Adrenal gland (tissue), 12 donors: ENCODE results near the gene TMEM236. TPM values are rescaled to one million over a fixed set of nuclear protein-coding genes. Genes with fewer than 3 reads are reported as not detected.

Experiments used
- DNase-seq, 7 donors: peaks; one replicate each; pipeline ENCODE4 v3.0.0-alpha.2; 2019 to 2020
- H3K27ac ChIP-seq, 5 donors: fragments of 200-600 bp; sonication (generic) in 4 of 5; 1 replicate in 3 of 5; 2 replicates in 2 of 5; pipeline versions ENCODE4 v1.5.1 to v1.8.0; 2016 to 2020; ENCODE audit warnings: mild to moderate bottlenecking in 1 of 5
- H3K27me3 ChIP-seq: fragments of 200-600 bp; 2 replicates; pipeline ENCODE4 v1.8.0; 2021
- H3K36me3 ChIP-seq, 2 donors: fragments of 200-600 bp; replicated peaks in 1 of 2; 1 replicate in 1 of 2; 2 replicates in 1 of 2; pipeline versions ENCODE4 v1.5.1 to v1.8.0; 2018 to 2022
- H3K4me1 ChIP-seq, 2 donors: fragments of 200-600 bp; replicated peaks in 1 of 2; 1 replicate in 1 of 2; 2 replicates in 1 of 2; pipeline versions ENCODE4 v1.5.1 to v1.8.0; 2018 to 2021
- H3K4me3 ChIP-seq, 4 donors: fragments of 200-600 bp; sonication (generic) in 3 of 4; one replicate each; pipeline ENCODE4 v1.5.1; 2016 to 2018
- H3K9me3 ChIP-seq, 3 donors: fragments of 200-600 bp; sonication (generic) in 1 of 3; replicated peaks in 1 of 3; 1 replicate in 2 of 3; 2 replicates in 1 of 3; pipeline versions ENCODE4 v1.5.1 to v1.8.0; 2016 to 2021
- CTCF ChIP-seq, 6 experiments: fragments of 450-650 bp in 4 of 6; fragments of 200-600 bp in 2 of 6; sonication (generic) in 1 of 6; IDR thresholded peaks; 1 replicate in 5 of 6; 2 replicates in 1 of 6; pipeline versions ENCODE4 v1.5.1 to v1.8.0; 2016 to 2021; ENCODE audit warnings: antibody characterized with exemption in 6 of 6, mild to moderate bottlenecking in 2 of 6, moderate library complexity in 1 of 6
- POLR2A ChIP-seq, 2 donors: fragments of 450-650 bp; IDR thresholded peaks; one replicate each; pipeline ENCODE4 v1.6.1; 2017; ENCODE audit warnings: antibody characterized with exemption in 2 of 2, mild to moderate bottlenecking in 2 of 2, moderate library complexity in 1 of 2
- WGBS, 4 donors: extraction: QIAGEN DNeasy Blood & Tissue Kit in 2 of 4; methylation state at CpG; one replicate each; pipeline versions ENCODE4 v1.1.5 to v1.1.7; 2013 to 2017; 5-methylcytosine and 5-hydroxymethylcytosine counted together
- intact Hi-C, 2 donors: fragments of 100-400 bp; cut with DNase I; formaldehyde crosslinking; loops; one replicate each; pipeline versions ENCODE4 v1.14.1 to v1.15.0; 2022 to 2023
- polyA plus RNA-seq, 3 donors: library from polyadenylated mRNA; stranded (reverse); fragments of 200-250 nt in 2 of 3; fragments of 350-450 nt in 1 of 3; fragmentation: Illumina TruSeq in 1 of 3; extraction: RNeasy Lipid Tissue Mini Kit (QIAGEN cat#74804) in 1 of 3; gene quantifications; one replicate each; pipeline ENCODE4 v1.2.3, GENCODE V29; 2013 to 2014
- total RNA-seq, 9 donors: library from RNA; depleted of rRNA in 4 of 9; stranded (reverse); fragments of >200 nt in 4 of 9; fragments of 120-200 nt in 1 of 9; fragmentation: NEBNext Ultra II Directional in 1 of 9; extraction: Animal tissue kit (Norgen Biotek cat#: 25700) in 1 of 9; gene quantifications; one replicate each; pipeline versions ENCODE4 v1.1.0 to v1.2.4, GENCODE V29; 2013 to 2023
- donor health status: healthy with polysubstance abuse.
- donor health status: Bipolar disorder and iron deficiency.
- donor health status: DM: yes; HTN: yes; CAD: no.
- donor health status: DM: no; HTN: no; CAD: no.
- donor health status: DM: no; HTN: no; CAD: no.
- donor health status: DM: yes; HTN: yes; CAD: no.

TMEM236 gene
- total and polyA plus RNA-seq, 12 donors: 0.24 to 2.8 (median 1.6) TPM

- Histone ChIP-seq H3K27me3 (no peaks in the 10 kb centered on the region), H3K4me1 (peaks cover 0 to 5% of the 10 kb centered on the region in 2 donors), H3K9me3 (no peaks in the 10 kb centered on the region), H3K36me3 (no peaks in the 10 kb centered on the region), H3K27ac (no peak overlapping the region), H3K4me3 (no peak overlapping the region)
- DNase-seq: no peak
- WGBS, 4 donors: 86 to 88% (median 87%) methylated on average over 17 of the region's 17 CpGs
- intact Hi-C loops: no loop called here
- TF ChIP-seq POLR2A (IDR thresholded peaks at IDR 0.05): no peak
- TF ChIP-seq CTCF (IDR thresholded peaks at IDR 0.05): no peak
These were observed 44.0 kb downstream of the TMEM236 start for GRCh38 chr10:17795813-17796594.

- H3K4me1 ChIP-seq: no peaks in the 10 kb centered on the region
- no peaks in the 10 kb centered on the region for H3K27me3 ChIP-seq
- H3K9me3 ChIP-seq: no peaks in the 10 kb centered on the region
- WGBS, 4 donors: 84 to 90% (median 85%) methylated on average over 3 of the region's 3 CpGs
- H3K4me3 ChIP-seq: no peak overlapping the region
- TF ChIP-seq CTCF (IDR thresholded peaks at IDR 0.05): no peak
- no peak for TF ChIP-seq POLR2A (IDR thresholded peaks at IDR 0.05)
- H3K36me3 ChIP-seq: no peaks in the 10 kb centered on the region
- no peak overlapping the region for H3K27ac ChIP-seq
- intact Hi-C loops: no loop called here
- DNase-seq: no peak
These were observed 49.5 kb downstream of the TMEM236 start for GRCh38 chr10:17801507-17801906.

GRCh38 chr10:17802350-17802749, 50.3 kb downstream of the TMEM236 start:
- Histone ChIP-seq H3K36me3 (no peaks in the 10 kb centered on the region), H3K4me3 (no peak overlapping the region), H3K27ac (no peak overlapping the region), H3K9me3 (no peaks in the 10 kb centered on the region), H3K4me1 (no peaks in the 10 kb centered on the region), H3K27me3 (no peaks in the 10 kb centered on the region)
- TF ChIP-seq CTCF (IDR thresholded peaks at IDR 0.05) (no peak), POLR2A (IDR thresholded peaks at IDR 0.05) (no peak)
- intact Hi-C loops: no loop called here
- DNase-seq: no peak
- 91 to 96% (median 94%) methylated on average over 11 of the region's 11 CpGs for WGBS, 4 donors

- Histone ChIP-seq H3K27ac (no peak overlapping the region), H3K9me3 (no peaks in the 10 kb centered on the region), H3K4me1 (no peaks in the 10 kb centered on the region), H3K27me3 (no peaks in the 10 kb centered on the region), H3K36me3 (no peaks in the 10 kb centered on the region), H3K4me3 (no peak overlapping the region)
- no peak for DNase-seq
- WGBS, 4 donors: 0 to 16% (median 12%) methylated on average over 1 of the region's 1 CpG
- TF ChIP-seq POLR2A (IDR thresholded peaks at IDR 0.05): no peak
- no peak for TF ChIP-seq CTCF (IDR thresholded peaks at IDR 0.05)
- intact Hi-C loops: no loop called here
These were observed 51.0 kb downstream of the TMEM236 start for GRCh38 chr10:17802976-17803375.
